HG03025 (cell line): ENCODE measurements around the gene KBTBD13.

Source experiments
- ATAC-seq: cut with Tn5 transposase; IDR thresholded peaks from one replicate; pipeline ENCODE4 v1.9.1; 2021; ENCODE audit warnings: mild to moderate bottlenecking, moderate library complexity; ENCODE audit not compliant: unreplicated experiment, low FRiP score

Gene KBTBD13

GRCh38 chr15:65050270-65050669, 26.3 kb upstream of the KBTBD13 start:
- no peak for ATAC-seq

DNA sequence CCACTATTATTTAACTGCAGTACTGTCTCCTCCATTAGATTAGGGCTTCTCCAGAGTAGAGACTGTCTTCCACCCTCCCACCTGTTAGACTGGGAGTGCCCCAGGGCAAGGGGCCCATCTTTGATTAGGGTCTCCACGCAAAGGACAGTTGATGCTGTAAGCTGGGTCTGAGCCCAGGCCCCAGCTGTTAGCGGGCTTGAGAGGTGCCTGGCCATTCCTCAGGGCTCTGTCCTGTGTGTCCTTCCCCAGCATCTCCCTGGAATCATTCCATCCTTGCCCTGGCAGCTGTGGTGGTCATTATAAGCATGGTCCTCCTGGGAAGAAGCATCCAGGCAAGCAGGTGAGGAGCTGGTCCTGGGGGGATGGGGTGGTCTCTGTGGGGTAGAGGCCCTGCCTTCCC, 25.3 kb upstream of the KBTBD13 start:
- no peak for ATAC-seq

GRCh38 chr15:65052956-65053355, 23.6 kb upstream of the KBTBD13 start:
- ATAC-seq = no peak

DNA sequence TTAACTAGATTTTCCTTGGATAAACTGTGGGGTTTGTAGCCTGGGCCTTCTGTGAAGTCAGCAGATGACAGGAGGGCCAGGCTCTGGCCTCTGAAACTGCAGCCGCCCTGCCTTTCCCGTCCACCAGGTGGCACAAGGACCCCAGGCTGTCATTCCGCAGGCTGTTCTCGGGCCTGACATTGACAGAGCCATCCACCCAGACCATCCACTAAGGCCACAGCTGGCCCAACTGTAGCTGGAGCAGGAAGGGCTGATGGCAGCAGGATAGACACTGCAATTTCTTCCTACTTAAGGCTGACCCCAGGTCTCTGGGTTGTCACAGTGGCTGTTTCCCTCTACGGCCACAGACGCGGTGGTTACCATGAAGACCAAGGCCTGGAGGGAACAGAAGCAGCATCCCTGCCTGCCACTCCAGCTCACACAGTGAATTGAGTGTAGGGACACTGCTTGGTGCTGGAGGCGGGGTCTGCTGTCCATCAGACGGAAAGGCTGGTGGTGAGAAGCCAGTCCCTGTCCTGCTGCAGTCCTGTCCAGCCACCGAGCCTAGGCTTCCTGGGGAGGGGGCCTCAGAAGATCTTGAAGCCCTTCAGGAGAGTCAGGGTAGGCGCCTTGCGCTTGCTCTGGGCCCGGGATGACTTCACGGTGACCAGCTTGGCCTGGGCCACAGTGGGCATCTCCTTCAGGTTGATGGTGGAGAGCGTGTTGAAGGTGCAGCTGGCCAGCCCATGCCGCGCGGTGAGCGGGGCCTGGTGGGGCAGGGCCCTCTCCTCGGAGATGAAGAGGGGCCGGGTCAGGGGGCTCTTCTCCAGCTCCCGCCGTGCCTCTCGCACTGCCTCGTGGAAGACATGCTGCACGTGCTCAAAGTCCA, 22.0 kb upstream of the KBTBD13 start:
- ATAC-seq = no peak

DNA sequence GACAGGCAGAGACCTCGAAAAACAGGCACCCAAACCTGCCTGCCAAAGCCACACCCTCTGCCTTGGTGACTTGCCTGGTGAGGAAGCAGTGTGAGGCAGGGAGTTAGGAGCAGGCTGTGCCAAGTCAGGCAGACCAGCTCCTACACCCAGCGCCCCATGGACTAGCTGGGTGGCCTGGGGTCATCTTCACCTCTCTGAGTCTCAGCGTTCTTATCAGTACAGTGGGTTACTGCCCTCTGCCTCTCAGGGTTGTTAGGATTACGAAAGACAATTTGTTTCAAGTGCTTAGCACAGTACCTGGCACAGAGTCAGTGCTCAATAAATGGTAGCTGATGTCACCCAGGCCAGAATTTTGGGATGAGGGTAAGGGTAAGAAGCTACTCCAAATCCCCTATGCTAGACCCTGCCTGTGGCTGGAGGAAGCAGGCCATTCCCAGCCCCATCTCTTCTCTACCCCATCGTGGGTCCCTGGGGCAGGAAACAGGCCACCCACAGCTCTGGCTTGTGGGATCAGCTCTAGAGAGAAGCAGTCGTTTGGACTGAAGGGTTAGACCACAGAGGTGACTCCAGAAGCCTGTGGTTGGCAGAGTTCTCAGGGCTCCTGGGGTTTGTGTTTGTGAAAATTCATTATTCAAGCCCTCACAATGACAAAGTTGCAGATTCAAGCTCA, 21.2 kb upstream of the KBTBD13 start:
- no peak for ATAC-seq

DNA sequence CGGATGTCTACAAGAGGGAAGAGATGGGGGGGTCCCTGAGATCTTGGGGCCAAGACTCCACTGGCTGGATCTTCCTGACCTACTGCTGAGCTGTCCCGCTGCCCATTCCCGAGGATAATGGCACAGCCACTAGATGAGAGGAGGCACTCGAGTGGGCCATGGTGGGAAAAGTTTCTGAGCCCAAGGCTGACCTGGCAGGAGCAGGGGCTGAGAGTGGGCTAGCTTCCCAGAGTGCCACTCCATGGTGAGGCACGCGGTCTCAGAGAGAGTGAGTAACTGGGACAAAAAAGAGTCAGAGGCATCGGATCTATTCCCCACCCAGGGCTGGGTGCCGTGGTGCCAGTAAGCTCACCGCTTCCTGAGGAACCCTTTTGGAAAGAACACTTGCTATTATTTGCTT, 20.4 kb upstream of the KBTBD13 start:
- no peak for ATAC-seq

GRCh38 chr15:65056868-65057548, 19.5 kb upstream of the KBTBD13 start:
- ATAC-seq = no peak

- no peak for ATAC-seq
Observed at GRCh38 chr15:65057549-65057940, 19.0 kb upstream of the KBTBD13 start.

DNA sequence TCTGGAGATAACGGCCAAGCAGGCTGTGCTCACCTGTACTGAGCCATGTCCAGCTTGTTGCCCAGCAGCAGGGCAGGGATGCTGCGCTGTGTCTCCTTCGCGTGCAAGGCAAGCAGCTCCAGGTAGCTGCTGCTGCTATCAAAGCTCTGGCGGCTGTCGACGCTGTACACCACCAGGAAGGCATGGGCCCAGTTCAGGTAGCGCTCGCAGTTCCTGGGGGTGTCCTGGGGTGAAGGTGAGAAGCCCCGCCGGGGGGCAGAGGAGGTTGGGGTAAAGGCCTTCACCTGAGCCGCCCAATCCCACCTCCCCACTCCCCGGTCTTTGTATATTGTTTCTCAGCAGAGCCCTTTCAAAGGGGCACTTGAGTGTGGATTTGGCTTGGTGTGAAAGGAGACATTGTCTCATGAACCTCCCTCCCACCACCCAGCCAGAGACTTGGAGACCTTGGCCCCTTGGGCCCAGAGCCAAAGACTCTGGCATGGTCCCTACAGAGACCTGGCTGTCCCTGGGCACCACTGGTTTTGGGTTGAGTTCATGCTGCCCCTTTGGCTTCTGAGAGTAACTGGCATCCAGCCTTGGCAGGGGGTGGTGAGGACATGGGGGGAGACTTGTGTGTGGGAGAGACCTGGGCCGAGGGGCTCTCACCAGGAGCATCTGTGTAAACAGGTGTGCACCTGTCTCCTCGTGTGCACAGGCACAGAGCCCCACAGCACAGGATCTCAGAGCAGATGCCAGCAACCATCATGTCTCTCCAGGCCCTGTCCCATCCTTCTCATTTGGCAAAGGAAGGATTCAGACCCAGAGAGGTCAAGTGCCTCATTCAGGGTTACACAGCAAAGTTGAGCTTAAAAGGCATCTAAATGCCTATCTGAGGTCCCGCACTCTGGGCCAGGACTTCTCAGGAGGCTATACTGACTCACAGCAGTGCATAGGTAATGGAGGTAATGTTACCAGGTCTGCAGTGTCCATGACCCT, 17.9 kb upstream of the KBTBD13 start:
- ATAC-seq = no peak

- no peak for ATAC-seq
Observed at GRCh38 chr15:65059369-65059750, 17.2 kb upstream of the KBTBD13 start.

DNA sequence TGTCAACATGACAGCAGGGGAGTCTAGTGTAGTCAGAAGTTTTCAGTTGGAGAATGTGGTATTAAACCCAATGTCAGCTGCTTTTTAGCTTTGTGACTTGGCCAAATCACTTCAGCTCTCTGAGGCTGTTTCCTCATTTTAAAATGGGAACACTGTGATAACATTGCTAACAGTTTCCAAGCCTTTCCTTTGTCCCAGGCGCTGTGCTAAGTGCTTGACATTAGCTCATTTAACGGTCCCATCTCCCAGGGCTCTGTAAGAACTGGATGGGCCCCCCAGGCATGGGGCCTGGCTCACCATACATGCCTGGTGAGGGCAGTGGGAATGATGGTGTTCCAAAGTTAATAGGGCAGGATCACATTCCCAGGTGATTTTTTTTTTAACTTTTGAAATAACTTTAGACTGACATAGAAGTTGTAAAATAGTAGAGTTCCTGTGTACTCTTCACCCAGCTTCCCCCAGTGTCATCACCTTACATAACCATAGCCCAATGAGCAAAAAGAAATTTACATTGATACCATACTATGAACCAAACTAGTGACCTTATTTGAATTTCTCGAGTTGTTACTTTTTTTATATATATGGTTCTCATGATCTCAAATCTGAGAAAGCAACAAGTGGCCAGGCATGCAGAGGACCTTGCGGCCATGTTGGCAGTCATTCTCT, 16.5 kb upstream of the KBTBD13 start:
- ATAC-seq = no peak

- no peak for ATAC-seq
Observed at GRCh38 chr15:65060641-65061397, 15.7 kb upstream of the KBTBD13 start.

- ATAC-seq = no peak
Observed at GRCh38 chr15:65062061-65062460, 14.5 kb upstream of the KBTBD13 start.

- no peak for ATAC-seq
Observed at GRCh38 chr15:65062726-65063125, 13.8 kb upstream of the KBTBD13 start.

- ATAC-seq = no peak
Observed at GRCh38 chr15:65066001-65066634, 10.4 kb upstream of the KBTBD13 start.

DNA sequence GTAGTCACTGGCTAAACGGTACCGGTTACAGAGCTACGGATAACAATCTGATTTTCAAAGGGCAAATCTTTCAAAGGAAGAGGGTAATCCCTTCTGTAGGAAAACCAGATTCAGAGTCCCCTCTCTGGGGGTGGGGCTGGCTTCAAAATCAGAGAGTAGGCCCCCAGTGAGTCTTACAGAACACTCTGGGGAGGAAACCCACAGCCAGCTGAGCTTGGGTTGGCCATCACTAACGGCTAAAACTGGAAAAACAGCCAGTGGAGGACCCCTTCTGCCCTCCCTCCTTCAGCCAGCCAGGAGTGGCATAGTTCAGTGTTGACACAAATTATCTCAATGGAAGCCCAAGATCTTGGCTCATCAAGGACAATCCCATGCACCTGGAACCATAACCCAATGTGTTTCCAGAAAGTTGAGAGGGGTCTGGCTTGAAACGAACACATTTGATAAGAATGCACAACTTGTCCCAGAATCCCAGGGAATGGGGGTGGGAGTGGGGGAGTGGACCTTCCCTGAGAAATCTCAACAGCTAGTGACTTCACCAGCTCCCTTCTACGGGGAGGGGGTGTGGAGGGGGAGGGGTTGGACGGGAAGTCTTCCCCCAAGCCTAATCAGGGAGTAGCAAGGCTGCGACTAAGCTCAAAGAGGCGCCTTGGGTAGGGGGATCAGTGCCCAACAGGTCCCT, 9.8 kb upstream of the KBTBD13 start:
- ATAC-seq = no peak

DNA sequence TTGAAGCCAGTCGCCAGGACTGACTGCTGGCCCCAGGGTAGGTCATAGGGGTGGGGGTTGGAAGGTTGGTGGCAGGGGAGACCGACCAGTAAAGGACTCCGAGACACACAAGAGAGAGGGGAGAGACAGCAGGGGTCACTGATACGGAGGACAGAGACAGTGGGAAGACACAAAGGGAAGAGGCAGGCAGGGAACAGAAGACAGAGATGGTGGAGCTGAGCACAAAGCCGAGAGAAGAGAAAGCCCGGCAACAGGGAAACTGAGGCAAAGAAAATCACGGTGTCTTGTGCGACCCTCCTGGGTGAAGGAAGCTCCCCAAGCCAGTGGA, 9.3 kb upstream of the KBTBD13 start:
- ATAC-seq = no peak
